SK-N-DZ (cell line): Measurements from ENCODE around the gene CDY1B. TPM values are rescaled to one million over a fixed set of nuclear protein-coding genes. Genes with fewer than 3 reads are reported as not detected.
"Not testable (repeated sequence)": the region's sequence is repeated elsewhere in the genome, so short reads cannot be mapped to it uniquely, and the experiment has no call there.

Source experiments
- DNase-seq: peaks from one replicate; pipeline ENCODE4 v3.0.0-alpha.2; 2015; ENCODE audit warnings: low spot score
- polyA plus RNA-seq, 2 experiments: library from polyadenylated mRNA; depleted of rRNA; stranded (reverse); fragments of >200 nt; gene quantifications; 2 replicates each; pipeline ENCODE4 v1.2.3, GENCODE V29; 2014

CDY1B gene
- polyA plus RNA-seq (2014; cell fraction: cytosol; rRNA removed): not detected in 2 replicates
- polyA plus RNA-seq (2014; cell fraction: nucleus; rRNA removed): not detected in 2 replicates

- not testable (repeated sequence) for DNase-seq
Observed at GRCh38 chrY:24047919-24048318, at the start of gene CDY1B. Gene CDY1B, minus strand, starts transcription at chrY:24048019. Its CDS starts 331 bp downstream, at chrY:24047688.

DNA sequence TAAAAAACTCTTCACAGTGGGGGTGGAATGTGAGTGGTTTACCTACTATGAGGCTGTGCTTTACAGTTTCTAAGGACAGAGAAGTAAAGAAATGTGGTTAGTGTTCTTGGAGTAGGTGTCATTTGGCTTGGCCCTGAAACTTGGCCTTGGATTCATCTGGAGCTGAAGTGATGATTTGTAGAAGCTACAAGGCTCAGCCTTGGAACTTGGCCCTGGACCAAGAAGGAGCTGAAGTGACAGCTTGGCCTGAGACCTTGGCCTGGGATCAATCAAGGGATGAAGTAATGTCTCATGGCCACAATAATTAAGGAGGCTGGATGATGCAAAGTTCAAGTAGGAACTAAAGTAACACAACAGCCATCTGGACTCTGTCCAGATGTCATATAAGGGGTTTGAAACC is 1.7 kb upstream of the CDY1B start:
- DNase-seq: not testable (repeated sequence)

DNA sequence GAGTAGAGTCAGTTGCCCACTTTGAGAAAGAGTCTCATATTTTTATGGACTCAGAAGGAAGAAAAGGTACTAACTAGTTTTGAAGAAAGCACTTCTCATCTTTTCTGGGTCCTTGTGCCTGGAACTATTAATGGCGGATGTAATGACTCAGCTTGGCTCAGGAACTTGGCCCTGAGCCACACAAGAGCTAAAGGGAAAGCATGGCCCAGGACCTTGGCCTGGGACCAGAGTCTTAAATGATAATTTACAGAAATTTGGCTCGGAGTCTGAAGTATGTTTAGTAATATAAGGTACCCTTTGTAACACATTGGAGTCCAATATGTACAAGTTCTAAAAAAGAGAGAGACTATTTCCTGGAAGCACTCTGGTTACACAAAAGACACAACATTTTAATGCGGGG is 4.6 kb downstream of the CDY1B start:
- not testable (repeated sequence) for DNase-seq

GRCh38 chrY:24039008-24039718 is 8.7 kb downstream of the CDY1B start:
- DNase-seq: not testable (repeated sequence)

GRCh38 chrY:24026212-24027103 is 21.4 kb downstream of the CDY1B start:
- DNase-seq: not testable (repeated sequence)
